ENCODE results near the gene EHBP1.
"Not testable (repeated sequence)": the region's sequence is repeated elsewhere in the genome, so short reads cannot be mapped to it uniquely, and the experiment has no call there.

EHBP1 gene

DNA sequence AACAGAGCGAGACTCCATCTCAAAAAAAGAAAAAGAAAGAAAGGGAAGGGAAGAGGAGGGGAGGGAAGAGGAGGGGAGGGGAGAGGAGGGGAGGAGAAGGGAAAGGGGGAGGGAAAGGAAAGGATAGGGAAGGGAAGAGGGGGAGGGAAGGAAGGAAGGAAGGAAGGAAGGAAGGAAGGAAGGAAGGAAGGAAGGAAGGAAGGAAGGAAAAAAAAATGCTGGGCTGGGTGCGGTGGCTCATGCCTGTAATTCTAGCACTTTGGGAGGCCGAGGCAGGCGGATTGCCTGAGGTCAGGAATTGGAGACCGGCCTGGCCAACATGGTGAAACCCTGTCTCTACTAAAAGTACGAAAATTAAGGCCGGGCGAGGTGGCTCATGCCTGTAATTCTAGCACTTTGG is 314.2 kb downstream of the EHBP1 start:
- DNase-seq (ENCODE audit: low spot score), result not testable (repeated sequence)

DNA sequence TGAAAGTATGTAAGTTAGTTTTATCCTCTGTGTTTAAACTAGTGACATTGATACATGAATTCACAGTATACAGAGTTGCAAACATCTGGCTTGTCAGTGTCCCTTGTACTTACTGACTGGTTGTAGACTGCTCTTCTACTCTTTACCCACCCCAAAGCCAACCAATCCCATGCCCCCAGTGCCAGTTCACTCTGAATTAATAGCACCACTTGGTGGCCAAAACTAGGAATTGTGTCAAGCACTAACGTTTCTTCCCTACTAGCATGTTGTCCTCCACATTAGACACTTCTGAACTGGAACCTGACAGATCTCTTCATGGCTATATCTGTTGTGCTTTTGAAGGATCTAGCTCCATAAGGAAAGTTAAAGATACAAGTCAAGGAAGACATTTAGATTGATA is 317.9 kb downstream of the EHBP1 start:
- DNase-seq (ENCODE audit: low spot score), result no peak

DNA sequence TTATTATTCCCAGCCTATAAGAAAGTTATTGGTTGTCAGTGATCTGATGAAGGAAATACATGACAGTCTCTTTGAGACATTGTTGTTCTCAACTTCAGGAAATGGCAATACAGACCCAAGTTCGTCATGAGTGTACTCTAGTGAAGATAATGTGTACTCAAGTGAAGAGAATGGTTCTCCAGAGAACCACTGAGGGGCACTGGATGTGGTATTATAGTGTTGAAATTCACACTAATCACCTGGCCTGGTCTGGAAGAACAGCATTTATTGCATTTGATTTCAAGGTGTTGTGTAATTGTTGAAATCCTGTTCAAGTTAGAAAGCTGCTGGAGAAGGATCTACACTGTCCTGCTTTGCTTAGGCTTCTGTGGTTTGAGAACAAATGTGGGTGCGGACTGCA is 321.7 kb downstream of the EHBP1 start:
- DNase-seq (ENCODE audit: low spot score), result no peak

- no peak for DNase-seq (ENCODE audit: low spot score)
Measured at GRCh38 chr2:63029058-63029457, 323.5 kb downstream of the EHBP1 start.

GRCh38 chr2:63034526-63034925 is 329.0 kb downstream of the EHBP1 start:
- no peak for DNase-seq (ENCODE audit: low spot score)

DNA sequence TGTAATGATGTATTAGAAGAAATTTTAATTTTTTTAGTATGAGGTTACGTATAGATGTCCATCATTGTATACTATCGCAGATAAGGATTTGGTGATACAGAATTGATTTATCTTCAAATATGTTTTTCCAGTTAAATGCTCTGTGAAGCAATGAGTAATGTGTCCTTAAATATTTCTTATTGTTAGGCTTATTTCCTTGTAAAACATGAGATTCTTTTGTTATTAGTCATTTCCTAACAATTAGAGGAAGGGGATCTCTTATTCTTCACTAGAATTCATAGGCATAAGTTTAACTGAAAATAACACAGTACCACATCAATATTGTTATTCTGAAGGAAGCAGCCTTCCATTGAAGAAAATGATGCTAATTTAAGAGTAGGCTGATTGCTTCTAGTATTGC is 329.7 kb downstream of the EHBP1 start:
- no peak for DNase-seq (ENCODE audit: low spot score)

DNA sequence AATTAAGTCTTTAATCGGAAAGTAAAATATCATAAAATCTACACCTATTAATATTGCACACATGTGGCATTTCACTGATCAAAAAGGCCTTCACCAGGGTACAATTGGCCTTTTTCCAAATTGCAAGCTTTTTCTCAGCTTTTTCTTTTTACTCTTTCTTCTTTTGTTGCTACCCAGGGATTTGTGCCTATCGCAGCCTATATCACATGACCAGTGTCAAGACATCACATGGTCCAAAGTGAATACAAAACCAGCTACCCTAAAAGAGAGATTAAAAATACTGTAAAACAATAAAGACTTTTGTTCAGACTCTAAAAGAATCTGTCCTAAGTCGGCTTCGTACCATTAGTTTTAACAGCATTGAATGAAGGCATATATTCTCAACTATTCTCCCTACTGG is 330.1 kb downstream of the EHBP1 start:
- no peak for DNase-seq (ENCODE audit: low spot score)

DNA sequence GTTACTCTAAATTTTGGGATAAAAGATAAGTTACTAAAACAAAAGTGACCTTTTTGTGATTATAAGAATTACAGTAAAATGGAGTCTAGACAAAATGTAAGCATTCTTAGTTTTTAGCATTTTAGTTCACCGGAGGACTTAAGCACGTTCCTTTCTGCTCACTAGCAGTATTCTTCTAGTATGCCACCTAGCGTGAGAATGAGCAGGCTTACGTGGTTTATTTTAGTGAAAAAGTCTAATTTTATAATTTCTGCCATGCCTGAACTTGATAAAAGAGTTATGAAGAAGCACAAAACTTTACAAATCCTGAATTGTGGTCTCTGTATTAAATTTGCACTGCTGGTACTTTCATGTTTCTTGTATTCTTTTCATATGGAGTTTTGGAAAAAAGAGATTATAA is 332.5 kb downstream of the EHBP1 start:
- no peak for DNase-seq (ENCODE audit: low spot score)

GRCh38 chr2:63040586-63040985 is 335.1 kb downstream of the EHBP1 start:
- DNase-seq (ENCODE audit: low spot score), result no peak

GRCh38 chr2:63041592-63041991 is 336.1 kb downstream of the EHBP1 start:
- no peak for DNase-seq (ENCODE audit: low spot score)

- no peak for DNase-seq (ENCODE audit: low spot score)
Measured at GRCh38 chr2:63044362-63045327, 339.1 kb downstream of the EHBP1 start.

DNA sequence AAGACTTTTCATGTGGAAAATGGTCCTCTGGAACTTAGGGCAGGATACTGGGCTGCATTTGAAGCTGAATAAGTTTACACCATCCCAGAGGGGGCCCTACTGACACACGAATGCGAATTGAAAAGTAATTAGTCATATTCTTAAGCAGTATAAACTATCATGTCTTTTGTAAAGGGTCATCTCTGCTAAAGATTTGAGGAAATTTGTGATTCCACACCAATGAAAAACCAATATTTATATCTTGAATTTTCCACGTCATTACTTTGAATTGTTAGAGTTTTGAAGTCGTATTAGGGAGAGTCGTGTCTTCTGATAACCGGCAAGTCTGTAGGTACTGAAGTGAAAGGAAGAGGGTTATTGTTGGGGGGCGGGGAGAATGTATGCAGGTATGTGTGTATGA is 341.0 kb downstream of the EHBP1 start:
- DNase-seq (ENCODE audit: low spot score), result no peak

DNA sequence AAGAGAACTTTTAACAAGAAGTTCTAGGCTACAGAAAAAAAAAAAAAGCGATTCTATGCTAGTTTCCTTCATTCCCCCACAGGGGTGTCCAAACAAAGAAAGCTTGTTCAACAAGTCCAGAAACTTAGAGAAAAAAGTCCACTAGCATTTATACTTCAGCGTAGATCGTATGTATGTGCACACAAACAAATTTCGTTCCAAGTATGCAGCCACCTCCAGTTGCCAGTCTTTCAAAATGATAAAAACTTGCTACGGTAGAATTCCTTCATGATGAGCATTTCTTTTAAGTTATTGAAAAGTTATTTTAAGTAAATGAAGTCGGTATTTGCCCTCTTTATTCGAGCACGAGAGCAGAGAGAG is 341.4 kb downstream of the EHBP1 start:
- DNase-seq (ENCODE audit: low spot score), result no peak

- DNase-seq (ENCODE audit: low spot score), result peak; percentile 10
Measured at GRCh38 chr2:63047321-63048279, 342.1 kb downstream of the EHBP1 start.

- DNase-seq (ENCODE audit: low spot score), result peak; percentile 27
Measured at GRCh38 chr2:63048367-63049171, 343.1 kb downstream of the EHBP1 start.

GRCh38 chr2:63049211-63049969 is 343.9 kb downstream of the EHBP1 start:
- peak; percentile 39 for DNase-seq (ENCODE audit: low spot score)

DNA sequence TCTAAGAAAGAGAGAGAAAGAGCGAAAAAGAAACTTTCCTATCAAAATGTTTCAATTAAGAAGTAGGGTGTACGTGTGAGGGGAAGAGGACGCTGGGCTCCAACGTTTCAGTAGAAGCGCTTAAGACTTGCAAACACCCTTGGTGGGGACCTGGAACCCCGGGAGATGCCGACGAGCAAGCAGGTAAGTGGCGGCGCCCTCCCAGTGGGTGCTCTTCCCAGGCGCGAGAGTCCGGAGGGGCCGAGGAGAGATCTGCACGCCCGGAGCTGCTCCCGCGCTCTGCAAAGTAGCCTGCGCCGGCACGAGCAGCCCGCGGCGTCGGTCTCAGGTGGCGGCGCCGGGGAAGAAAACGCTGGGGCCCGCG is 344.4 kb downstream of the EHBP1 start:
- DNase-seq (ENCODE audit: low spot score), result peak; percentile 61

DNA sequence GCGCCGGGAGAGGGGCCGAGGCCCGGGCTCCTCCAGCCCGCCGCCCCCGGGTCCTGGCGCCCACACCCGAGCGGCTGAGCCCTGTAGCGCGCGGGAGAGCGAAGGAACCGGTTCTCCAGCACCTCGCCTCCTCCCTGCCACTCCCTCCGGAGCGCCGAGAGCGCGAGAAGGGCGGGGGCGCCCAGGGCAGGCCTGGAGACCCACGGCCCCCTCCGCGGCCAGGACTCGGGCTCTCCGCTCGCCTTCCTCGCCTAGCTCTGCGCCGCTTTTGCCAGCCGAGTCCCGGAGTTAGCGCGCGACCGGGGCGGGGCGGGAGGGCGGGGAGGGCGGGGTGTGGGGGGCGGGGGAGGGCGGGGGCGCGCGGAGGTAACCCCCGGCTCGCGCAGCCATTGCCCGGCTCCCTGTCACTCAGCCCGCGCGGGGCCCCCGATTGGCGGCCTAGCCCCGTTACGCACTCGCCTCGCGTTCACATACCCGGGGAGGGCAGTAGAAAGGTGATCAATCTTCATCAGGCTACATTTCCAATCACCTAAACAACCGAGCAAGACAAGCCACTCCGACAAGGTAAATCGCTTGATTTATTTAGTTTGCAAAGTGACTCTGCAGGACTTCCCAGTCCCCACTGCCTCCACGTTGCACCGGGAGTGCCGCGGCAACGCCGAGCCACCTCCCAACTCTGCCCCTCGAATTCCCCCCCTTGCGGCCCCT is 345.0 kb downstream of the EHBP1 start, which contains the start of gene OTX1:
Gene OTX1 (plus strand): TSS at position 497 of the 708 bp plus-strand sequence. CDS start 2,161 bp downstream, outside the sequence.
- peak; percentile 69 for DNase-seq (ENCODE audit: low spot score)

- peak; percentile 11 for DNase-seq (ENCODE audit: low spot score)
Measured at GRCh38 chr2:63051042-63051794, 345.7 kb downstream of the EHBP1 start.

Data from AG20443 (cell line).